GM19238 (cell line): ENCODE data around the gene ANXA4.
"Not testable (repeated sequence)": the region's sequence is repeated elsewhere in the genome, so short reads cannot be mapped to it uniquely, and the experiment has no call there.

Source experiments
- DNase-seq: peaks from one replicate; pipeline ENCODE4 v3.0.0; 2011; ENCODE audit warnings: low spot score; ENCODE audit not compliant: insufficient read length

ANXA4 gene

DNA sequence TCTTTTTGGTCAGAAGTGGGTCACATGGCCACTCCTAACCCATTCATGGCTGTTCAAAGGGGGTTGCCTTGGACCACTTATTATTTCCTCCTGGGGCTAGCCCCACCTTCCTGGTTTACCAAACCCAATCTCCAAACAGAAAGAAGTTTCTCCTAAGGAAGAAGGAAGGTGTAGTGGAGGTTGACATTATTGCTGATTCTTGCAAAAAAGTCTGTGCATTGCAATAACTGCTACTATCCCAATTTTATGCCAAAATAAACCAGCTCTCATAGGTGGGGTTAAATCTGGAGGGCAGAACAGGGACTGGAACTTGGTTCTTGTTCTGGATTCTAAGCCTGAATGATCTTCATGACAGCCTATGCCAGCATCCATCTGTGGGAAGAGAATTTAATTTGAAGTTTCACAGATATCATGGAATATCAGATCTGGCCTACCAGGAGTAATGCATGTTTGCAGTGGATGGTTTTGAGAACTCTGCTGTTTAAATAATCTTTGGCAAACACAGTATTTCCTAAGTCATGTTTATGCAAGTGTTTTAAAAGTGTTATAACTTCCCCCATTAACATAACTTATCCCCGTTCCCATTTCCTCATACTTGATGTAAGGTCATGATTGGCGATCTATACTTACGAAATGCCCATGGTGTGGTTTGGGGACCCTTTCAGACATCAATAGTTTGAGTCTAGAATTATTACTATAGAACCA, 11.9 kb downstream of the ANXA4 start:
- no peak for DNase-seq

DNA sequence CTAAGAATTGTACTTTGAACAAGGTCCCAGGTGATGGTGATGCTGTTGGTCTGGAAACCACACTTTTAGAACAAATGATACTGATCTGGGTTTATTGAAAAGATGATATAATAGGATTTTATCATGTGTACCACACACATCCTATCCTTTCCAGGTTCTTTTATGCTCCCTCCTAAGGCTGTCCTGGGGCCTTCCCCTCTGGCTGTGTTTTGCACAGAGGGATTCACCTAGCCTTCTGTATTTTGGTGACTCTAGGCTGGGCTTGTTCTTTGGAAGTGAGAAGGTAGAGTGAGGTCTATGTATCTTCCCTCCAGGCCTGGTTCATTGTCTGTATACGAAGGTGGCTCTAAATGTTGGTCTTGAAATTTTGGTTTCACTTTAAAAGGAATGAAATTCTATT, 12.7 kb downstream of the ANXA4 start:
- DNase-seq: no peak

DNA sequence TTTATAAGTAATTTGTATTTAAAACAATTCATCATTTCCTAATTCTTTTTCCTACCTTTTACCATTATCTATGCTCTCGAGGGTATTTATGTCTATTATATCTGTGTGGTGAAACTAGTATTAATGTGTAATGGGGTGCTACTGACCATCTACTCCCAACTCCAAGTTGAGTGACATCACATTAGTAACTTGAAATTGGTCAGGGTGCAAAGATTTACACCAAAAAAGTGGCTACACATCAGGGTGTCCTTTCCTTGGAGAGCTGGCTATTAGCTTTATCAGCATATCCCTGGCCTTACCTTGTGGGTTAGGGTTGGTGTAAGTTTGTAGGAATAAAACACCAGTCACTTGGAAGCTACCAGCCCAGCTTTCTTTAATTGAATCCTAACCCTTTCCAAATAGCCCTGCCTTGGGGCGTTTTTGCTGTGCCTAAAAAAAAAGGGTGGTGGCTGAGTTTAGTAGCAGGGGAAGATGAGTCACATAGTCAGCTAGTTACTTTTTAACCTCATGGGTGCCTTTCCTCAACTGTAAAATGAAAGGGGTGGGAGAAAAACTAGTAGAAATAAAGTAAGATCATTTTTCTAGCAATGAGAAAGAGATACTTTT, 14.0 kb downstream of the ANXA4 start:
- DNase-seq: no peak

DNA sequence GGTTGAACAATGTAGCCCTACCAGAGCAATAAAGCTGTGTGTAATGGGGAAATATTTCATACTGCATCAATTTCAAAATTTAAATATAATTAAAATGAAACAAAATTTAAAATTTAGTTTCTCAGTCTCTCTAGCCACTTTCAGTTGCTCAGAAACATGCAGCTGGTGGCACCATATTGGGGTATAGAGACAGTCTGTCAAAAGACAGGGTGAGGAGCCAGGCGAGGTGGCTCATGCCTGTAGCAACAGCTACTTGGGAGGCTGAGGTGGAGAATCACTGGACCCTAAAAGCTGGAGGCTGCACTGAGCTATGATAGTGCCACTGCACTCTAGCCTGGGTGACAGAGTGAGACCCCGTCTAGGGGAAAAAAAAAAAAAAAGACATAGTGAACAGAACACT, 20.1 kb downstream of the ANXA4 start:
- no peak for DNase-seq

DNA sequence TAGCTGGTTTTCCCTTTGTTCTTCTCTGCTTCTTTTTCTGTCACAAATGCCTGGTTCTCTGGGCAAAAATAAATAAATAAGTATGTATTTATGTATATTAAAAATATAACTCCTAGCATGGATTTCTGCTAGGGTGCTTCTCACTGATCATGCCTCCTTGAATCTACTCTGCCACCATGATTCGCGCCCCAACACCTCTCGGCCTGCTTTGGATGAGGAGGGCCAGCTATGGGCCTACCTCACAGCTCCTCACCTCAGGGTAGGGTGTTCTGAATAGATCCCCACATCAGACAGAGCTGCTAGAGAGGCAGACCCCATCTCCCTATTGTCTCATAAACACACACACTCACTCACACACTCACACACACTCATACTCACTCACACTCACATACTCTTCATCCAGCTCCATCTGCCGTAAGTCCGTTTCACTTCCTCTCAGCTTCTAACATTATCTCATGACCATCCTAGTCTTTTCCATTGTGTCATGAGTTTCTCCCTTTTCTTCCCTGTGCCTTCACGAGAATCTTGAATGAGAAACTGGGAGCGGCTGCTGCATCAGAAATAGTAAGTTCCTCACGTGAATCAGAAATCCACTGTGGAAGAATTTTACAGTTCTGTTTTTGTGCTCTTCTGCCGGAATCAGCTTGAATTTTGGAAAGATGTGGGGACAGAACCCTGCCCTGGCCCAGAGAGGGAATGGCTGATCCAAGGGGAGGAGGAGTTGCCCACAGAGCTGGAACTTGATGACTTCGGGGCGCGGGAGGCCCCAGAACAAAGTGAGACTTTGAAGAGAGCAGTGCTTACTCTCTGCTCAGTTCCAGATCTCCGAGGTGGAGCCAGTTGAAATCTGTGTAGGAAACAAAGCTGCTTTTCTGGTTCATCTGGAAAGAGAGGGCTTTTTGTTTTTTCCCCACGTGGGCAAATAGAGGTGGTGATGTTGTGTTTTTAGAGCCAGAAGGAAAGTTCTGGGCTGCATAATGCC, 20.9 kb downstream of the ANXA4 start:
- DNase-seq: no peak

DNA sequence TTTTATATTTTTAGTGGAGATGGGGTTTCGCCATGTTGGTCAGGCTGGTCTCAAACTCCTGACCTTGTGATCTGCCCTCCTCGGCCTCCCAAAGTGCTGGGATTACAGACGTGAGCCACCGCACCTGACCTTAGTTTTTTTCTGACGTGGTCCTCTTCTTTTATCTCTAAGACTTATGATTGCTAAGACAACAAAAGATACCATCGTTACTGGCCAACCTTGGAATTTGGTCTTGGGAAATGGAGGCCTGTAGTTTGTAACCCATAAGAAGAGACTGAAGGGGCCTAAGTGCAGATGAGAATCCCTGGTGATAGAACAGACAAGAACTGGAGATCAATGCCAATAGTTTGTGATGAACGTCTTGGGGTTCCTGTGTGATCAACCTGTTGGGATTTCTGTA, 21.9 kb downstream of the ANXA4 start:
- DNase-seq: not testable (repeated sequence)

DNA sequence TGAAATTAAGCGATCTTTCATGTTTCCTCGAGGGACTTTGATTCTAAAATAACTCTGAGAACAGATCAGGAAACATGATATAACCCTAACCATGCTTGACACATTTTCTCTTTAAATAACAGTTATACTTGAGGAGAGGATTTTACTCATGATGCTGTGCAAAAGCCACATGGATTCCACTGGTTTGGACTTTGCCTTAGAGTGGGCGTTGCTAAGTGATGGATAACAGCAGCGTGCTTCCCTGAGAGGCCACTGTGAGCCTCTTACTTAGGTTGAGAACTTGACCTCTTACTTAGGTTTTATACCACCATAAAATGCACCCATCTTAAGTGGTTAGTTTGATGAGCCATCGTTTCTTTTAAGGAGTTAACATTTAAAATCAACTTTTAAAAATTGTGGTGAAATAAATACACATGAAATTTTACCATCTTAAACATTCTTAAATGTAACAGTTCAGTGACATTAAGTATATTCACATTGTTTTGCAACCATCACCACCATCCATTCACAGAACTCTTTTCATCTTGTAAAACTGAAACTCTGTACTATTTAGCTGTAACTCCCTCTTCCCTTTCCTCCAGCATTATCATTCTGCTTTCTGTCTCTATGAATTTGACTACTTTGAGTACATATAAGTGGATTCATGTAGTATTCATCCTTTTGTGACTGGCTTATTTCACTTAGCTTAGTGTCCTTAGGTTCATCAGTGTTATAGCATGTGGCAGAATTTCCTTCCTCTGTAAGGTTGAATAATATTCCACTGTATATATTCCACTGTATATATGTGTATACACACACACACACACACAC, 22.6 kb downstream of the ANXA4 start:
- DNase-seq: no peak

DNA sequence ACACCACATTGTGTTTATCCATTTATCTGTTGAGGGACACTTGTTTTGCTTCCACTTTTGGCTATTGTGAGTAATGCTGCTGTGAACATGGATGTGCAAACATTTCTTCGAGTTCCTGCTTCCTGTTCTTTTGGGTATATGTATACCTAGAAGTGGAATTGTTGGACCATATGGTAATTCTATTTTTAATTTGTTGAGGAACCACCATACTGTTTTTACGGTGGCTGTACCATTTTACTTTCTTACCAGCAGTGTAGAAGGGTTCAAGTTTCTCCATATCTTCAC, 23.1 kb downstream of the ANXA4 start:
- no peak for DNase-seq

DNA sequence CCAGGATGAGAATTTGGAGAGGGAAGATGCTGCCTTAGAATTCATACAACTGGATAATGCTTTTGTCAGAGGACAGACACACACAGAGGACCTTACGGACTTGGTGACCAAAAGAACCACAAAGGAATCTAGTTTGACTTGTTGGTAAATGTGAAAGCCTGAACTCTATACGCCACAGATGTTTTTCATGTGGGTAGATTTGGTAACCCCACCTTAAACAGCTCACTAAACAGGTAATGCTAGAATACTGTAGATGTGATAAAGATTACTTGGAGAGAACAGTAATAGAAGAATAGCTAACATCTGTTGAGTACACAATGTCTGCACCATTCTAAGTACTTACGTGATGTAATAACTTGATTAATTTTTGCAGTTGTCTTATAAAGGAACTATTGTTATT, 24.1 kb downstream of the ANXA4 start:
- DNase-seq: no peak

DNA sequence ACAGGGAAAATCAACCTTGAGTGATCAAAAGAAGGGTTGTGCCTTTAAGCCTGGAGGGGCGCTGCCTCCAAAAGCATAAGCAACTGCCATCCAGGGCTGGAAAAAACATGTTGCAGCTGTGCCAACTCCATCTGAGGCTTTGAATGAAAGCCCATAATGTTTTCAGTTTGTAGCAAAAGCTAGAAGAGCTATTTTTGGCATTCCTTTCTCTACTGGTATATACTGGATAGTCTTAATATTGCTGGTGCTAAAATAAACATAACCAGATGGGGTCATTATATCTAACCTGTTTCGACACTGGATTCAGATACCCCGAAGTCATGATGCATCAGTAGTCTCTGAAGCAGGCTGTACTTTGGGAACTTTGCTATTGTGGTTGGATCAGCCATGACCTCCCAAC, 25.1 kb downstream of the ANXA4 start:
- no peak for DNase-seq

DNA sequence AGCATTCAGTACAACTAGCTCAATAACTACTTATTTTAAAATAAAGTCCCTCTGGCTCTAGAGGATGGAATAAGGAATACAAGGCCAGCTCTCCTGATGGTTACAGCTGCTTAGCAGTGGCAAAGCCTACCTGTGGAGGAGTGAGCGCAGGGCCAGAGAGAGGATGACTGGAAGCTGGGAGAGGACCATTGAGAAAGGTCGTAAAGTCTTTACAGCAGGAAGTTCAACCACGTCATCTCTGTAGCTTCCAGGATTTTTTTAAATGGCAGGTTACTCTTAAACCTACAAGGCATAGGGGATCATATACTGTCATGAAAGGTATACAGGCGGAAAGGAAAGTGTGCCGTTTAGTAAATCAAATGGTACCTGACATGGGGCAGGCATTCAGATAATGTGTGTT, 26.3 kb downstream of the ANXA4 start:
- DNase-seq: no peak

DNA sequence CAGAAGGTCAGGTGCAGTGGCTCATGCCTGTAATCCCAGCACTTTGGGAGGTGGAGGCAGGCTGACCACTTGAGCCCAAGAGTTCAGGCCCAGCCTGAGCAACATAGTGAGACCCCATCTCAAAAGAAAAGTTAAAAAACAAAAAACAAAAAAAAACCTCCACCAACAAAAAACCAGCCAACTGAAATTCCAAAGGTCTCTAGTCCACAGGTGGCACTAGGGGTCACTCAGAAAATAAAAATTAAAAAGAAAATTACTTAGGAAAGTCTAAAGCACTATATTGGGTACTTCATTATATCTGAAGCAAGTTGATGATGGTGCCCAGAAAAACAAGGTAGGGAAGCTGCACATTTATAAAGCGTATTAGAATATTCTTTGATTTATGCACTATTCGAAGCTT, 26.9 kb downstream of the ANXA4 start:
- DNase-seq: no peak

DNA sequence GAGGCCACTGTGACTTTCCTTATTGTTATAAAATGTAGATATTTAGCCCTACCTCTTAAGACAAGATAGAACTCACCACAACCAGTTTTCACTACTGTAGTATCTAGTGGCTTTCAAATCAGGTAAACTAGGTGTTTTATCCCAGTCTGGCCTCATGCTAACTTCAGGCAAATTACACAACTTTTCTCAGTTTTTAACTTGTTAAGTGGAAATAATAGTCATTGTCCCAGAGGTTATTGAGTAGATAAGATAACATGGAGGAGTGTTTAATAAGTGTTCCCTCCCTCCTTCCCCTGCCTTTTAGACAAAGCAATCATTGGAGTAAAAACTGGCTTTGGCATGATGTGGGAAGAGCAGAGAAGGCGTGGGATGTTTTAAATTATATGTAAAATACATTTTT, 27.3 kb downstream of the ANXA4 start:
- no peak for DNase-seq

DNA sequence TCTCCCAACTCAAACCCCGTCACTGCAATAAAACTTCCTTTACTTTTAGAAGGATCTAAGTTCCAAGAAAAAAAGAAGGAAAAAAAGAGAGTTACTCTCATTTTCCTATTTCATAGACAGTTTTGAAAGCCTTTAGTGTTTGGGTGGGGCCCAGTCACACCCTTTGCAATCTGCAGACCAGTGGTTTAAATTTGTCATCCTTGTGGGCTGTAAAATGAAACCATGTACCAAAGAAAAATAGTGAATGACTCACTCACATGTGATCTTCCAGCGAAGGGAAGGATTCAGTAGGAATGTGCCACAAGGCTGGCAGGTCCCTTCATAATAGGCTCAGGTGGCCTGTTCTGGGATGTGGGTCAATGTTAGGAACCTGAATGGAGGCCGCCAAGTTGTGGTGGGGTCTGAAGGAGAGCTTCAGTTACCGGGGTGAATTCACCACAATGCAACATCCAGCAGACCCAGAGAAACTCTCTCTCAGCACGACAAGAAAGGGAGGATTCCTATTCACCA, 28.3 kb downstream of the ANXA4 start:
- DNase-seq: no peak

DNA sequence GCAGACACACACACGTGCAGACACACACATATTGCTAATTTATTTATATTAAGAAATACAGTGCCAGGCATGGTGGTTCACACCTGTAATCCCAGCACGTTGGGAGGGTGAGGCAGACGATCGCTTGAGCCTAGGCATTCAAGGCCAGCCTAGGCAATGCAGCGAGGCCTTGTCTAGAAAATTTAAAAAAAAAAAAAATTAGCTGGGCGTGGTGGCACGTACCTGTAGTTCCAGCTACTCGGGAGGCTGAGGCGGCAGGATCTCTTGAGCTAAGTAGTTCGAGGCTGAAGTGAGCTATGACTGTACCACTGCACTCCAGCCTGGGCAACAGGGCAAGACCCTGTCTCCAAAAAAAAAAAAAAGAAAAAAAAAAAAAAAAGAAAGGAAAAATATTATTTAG, 28.8 kb downstream of the ANXA4 start:
- DNase-seq: no peak

DNA sequence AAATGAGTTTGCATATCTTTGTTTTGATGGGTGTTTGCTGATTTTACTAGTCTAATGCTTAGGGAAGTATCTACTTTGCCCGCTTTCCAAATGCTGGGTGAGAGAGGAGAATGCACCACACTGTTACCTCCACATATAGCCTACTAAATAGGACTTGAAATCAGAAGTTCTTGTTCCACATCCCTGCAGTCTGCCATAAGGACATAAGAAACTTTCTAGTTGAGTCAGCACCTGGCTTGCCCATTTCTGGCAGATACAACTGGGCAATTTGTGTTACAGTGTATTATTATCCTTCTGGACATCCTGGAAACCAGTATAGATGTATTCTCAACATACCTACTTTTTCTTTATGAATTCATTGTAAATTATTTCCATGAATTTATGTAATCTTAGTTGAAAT, 29.5 kb downstream of the ANXA4 start:
- DNase-seq: no peak

DNA sequence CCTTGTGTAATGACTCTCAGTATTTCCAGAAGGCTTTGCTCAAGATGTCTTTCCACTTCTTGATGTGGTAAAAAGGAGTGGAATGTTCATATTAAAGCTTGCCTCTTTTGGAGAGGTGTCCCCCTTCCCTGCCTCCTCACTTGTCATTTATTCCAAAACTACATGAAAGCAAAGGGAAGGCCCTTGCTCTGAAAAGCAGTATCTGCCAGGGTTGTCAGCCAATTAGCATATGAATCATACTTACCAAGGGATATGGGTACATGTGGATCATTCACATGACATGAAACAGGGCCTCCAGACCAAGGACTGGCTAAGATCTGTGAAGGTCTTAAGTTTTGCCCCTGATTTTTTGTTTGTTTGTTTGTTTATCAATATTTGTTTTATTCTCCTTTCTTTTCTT, 31.3 kb downstream of the ANXA4 start:
- DNase-seq: no peak

DNA sequence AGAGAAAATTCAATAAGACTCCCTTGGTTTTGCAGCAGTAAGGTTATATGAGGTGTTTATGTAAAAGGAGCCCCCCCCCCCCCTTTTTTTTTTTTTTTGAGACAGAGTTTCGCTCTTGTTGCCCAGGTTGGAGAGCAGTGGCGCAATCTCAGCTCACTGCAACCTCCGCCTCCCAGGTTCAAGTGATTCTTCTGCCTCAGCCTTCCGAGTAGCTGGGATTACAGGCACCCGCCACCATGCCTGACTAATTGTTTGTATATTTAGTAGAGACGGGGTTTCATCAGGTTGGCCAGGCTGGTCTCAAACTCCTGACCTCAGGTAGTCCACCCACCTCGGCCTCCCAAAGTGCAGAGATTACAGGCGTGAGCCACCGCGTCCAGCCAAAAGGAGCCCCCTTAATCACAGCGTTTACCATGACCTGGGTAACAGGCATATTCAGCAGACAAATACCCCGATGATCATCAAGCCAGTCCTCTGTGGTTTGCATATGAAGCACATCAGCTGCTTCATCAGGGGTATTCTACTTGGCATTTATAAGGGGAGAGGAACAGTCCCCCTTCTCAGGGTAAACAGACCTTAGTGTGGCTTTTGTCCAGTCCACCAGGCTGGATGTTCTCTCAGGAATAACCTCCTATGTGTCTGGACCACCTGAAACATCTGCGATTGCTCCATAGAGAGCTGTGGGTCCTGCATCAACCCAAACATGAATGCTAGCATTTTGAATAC, 32.5 kb downstream of the ANXA4 start:
- DNase-seq: not testable (repeated sequence)

DNA sequence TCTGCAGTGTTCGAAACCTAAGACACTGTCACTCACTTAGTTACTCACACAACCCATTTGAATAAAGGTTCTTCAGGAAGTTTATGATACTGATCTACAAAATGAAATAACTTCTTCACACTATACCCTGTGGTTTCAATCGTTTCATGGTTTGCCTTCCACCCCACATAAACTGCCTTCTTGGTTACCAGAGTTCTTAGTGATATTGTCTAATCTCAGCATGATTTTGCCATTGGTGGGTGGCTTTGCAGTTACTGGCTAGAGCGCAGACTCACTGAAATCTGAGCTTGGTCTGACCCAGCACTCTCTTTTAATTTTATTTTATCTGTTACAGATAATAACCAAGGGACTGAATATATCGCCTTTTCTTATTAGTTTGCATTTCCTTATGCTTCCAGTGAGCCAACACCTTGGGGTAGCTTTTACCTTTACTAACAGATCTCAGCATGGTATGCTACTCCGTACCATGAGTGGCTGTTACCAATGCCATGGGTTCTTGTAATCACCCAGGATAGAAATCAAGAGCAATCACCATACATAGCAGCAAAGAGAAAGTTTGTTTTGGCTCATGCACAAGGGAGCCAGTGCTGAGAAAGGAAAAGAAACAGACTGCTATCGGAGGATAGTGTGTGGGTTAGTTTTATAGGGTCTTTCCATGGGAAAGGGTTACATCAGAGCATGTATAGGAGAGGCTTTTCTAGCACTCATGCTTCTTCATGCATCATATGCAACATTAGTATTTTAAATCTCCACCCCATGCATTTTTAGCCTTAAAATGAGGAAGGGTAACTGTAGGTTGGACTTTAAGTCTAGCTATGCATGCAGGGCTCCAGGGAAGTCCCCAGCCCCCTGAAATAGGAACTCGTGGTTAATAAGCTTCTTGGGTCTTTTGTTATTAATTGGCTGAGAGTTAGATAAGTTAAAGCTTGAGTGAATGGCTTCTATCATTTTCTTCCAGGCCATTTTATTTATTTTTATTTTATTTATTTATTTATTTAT, 33.3 kb downstream of the ANXA4 start:
- DNase-seq: no peak
